Osteocyte (in vitro differentiated cells): ENCODE measurements around the gene CTDSP1. TPM values are rescaled to one million over a fixed set of nuclear protein-coding genes. Genes with fewer than 3 reads are reported as not detected.

Experiments used
- DNase-seq: peaks from one replicate; pipeline ENCODE4 v3.0.0; 2021; ENCODE audit warnings: mixed read lengths; ENCODE audit not compliant: unreplicated experiment; ENCODE audit errors: extremely low spot score
- H3K27ac Mint-ChIP-seq: one replicate; pipeline ENCODE4 v1.8.0; 2021; ENCODE audit warnings: mild to moderate bottlenecking, mixed read lengths; ENCODE audit not compliant: unreplicated experiment
- H3K27me3 Mint-ChIP-seq: one replicate; pipeline ENCODE4 v1.8.0; 2021; ENCODE audit warnings: mixed read lengths; ENCODE audit not compliant: unreplicated experiment
- H3K36me3 Mint-ChIP-seq: one replicate; pipeline ENCODE4 v1.8.0; 2021; ENCODE audit warnings: mixed read lengths; ENCODE audit not compliant: unreplicated experiment
- H3K4me1 Mint-ChIP-seq: one replicate; pipeline ENCODE4 v1.8.0; 2021; ENCODE audit warnings: mixed read lengths; ENCODE audit not compliant: unreplicated experiment
- H3K4me3 Mint-ChIP-seq: one replicate; pipeline ENCODE4 v1.8.0; 2021; ENCODE audit warnings: mild to moderate bottlenecking, moderate library complexity, mixed read lengths; ENCODE audit not compliant: unreplicated experiment
- H3K9me3 Mint-ChIP-seq: one replicate; pipeline ENCODE4 v1.8.0; 2021; ENCODE audit warnings: mixed read lengths; ENCODE audit not compliant: unreplicated experiment
- total RNA-seq: library from RNA; stranded (reverse); gene quantifications from 2 replicates; pipeline ENCODE4 v1.2.1, GENCODE V29; 2021
- TF ChIP-seq, protein P1 (sequence below): fragments of 200-600 bp; sonication (generic); IDR thresholded peaks from 2 replicates; pipeline ENCODE4 v1.5.0; 2021; ENCODE audit warnings: antibody characterized with exemption, mild to moderate bottlenecking, moderate library complexity

The CTDSP1 gene
- total RNA-seq, 1 donor from 2014 or later = 131 TPM

DNA sequence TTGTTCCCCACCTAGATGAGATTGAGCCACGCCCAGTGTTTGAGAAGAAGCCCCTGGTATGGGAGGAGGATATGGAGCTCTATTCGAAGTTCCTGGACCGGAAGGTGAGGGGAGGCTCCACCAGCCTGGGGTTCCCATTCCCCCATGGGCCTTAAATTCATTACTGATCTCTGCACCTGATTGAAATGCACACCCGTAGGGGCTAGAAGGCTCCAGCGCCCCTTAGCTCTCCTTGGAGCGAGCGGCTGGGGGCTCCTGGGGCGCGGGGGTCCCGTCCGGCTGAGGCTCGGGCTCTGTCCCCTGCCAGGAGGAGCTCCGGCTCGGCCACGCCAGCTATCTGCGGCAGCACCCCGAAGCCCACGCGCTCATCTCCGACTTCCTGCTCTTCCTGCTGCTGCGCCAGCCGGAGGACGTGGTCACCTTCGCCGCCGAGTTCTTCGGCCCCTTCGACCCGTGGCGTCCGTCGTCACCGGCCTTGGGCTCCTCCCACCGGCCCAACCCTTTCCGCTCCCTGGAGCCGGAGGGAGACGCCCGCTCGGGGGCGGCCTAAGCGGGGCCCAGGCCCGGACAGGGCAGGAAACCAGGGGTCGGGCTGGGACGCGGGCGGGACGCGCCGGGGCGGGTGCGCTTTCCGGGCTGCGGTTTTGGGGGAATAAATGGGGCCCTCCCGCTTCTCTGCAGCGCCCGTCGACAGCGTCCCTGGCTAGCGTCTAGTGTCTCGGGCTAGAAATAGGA is 32.1 kb upstream of the CTDSP1 start:
- Mint-ChIP-seq H3K9me3 (no peaks in the 10 kb centered on the region), H3K27ac (no peak overlapping the region), H3K4me1 (peaks cover 11% of the 10 kb centered on the region), H3K27me3 (no peaks in the 10 kb centered on the region), H3K4me3 (peak overlapping the region; percentile 65), H3K36me3 (no peaks in the 10 kb centered on the region)
- peak; percentile 87 for DNase-seq
- TF ChIP-seq, protein P1, sequence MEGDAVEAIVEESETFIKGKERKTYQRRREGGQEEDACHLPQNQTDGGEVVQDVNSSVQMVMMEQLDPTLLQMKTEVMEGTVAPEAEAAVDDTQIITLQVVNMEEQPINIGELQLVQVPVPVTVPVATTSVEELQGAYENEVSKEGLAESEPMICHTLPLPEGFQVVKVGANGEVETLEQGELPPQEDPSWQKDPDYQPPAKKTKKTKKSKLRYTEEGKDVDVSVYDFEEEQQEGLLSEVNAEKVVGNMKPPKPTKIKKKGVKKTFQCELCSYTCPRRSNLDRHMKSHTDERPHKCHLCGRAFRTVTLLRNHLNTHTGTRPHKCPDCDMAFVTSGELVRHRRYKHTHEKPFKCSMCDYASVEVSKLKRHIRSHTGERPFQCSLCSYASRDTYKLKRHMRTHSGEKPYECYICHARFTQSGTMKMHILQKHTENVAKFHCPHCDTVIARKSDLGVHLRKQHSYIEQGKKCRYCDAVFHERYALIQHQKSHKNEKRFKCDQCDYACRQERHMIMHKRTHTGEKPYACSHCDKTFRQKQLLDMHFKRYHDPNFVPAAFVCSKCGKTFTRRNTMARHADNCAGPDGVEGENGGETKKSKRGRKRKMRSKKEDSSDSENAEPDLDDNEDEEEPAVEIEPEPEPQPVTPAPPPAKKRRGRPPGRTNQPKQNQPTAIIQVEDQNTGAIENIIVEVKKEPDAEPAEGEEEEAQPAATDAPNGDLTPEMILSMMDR = no peak

DNA sequence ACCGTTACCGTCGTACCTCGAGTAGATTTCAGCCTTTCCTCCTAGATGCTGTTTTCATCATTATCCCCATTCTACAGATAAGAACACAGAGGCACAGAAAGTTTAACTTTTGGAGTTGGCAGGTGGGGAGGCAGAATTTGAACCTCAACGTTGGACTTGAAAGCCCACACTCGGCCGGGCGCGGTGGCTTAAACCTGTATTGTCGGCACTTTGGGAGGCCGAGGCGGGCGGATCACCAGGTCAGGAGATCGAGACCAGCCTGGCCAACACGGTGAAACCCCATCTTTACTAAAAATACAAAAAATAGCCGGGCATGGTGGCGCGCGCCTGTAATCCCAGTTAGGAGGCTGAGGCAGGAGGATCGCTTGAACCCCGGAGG is 31.5 kb upstream of the CTDSP1 start:
- TF ChIP-seq, protein P1 = no peak

DNA sequence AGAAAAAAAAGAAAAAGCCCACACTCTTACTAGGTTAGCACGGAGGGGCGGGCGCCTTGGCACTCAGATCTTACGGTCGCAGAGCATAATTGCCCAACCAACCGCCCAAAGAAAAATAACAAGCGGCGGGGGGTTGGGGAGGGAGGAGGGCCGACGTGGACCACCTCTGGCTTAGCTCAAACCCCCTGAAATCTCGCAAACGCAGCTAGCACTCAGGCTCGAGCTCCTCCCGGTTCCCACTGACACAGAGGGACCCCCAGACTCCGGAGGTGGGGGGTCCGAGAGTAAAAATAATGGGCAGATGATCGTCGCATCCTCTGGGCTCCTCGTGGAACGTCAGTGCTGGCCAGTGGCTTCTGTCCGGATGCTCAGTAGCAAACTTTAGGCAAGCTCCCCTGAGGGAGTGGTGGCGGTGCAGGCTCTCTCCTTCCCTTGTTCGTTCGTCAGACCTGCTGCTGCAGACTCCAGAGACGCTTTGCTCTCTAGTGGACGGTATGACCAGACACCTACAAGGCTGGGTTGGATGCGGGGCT is 31.0 kb upstream of the CTDSP1 start:
- no peak overlapping the region for H3K27ac Mint-ChIP-seq
- H3K4me3 Mint-ChIP-seq = peak overlapping the region; percentile 16
- H3K27me3 Mint-ChIP-seq = no peaks in the 10 kb centered on the region
- H3K36me3 Mint-ChIP-seq = no peaks in the 10 kb centered on the region
- TF ChIP-seq, protein P1 = no peak
- no peak for DNase-seq
- H3K9me3 Mint-ChIP-seq = no peaks in the 10 kb centered on the region
- peaks cover 11% of the 10 kb centered on the region for H3K4me1 Mint-ChIP-seq

More for the DNA sequence above, 31.5 kb upstream of the CTDSP1 start:
- Mint-ChIP-seq H3K36me3 (no peaks in the 10 kb centered on the region), H3K9me3 (no peaks in the 10 kb centered on the region), H3K4me3 (peak overlapping the region; percentile 65), H3K4me1 (peaks cover 11% of the 10 kb centered on the region), H3K27ac (no peak overlapping the region), H3K27me3 (no peaks in the 10 kb centered on the region)
- no peak for DNase-seq

DNA sequence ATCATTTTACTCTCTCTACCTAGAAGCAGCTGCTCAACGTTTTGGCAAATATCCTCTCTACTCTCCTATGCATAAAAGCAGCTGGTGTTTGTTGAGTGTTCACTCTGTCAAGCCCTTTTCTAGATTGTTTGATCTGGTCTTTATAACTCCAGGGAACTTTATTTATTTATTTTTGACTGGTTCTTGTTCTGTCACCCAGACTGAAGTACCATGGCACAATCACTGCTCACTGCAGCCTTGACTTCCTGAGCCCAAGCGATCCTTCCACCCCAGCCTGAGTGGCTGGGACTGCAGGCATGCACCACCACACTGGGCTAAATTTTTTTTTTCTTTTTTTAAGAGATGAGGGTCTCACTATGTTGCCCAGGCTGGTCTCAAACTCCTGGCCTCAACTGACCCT is 30.3 kb upstream of the CTDSP1 start:
- TF ChIP-seq, protein P1 = no peak
- Mint-ChIP-seq H3K4me3 (peak overlapping the region; percentile 44), H3K36me3 (no peaks in the 10 kb centered on the region), H3K27me3 (no peaks in the 10 kb centered on the region), H3K9me3 (no peaks in the 10 kb centered on the region), H3K27ac (no peak overlapping the region), H3K4me1 (peaks cover 5% of the 10 kb centered on the region)
- no peak for DNase-seq

DNA sequence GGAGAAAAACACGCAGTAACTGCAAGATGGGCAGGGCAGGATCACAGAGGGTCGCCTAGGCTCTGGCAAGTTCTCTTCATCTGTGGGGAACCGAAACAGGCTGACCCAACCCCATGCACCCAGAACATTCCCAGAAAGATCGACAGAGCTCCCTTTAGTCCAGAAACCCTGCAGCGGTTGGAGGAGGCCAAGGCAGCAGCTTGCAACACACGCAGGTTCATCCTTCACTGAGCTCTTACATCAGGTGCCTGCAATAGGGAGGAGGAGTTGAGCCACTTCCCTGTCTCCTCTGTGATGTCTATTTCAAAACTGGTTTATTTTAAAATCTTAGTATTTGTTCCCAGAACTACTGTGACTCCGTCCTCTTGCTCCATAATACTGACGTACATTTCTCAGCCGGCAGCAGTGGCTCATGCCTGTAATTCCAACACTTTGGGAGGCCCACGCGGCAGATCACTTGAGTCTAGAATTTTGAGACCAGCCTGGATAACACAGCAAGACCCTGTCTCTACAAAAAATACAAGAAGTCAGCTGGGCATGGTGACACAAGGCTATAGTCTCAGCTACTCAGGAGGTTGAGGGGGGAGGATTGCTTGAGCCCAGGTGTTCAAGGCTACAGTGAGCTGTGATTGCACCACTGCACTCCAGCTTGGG is 29.1 kb upstream of the CTDSP1 start:
- TF ChIP-seq, protein P1 = no peak
- H3K27me3 Mint-ChIP-seq = no peaks in the 10 kb centered on the region
- no peaks in the 10 kb centered on the region for H3K9me3 Mint-ChIP-seq
- H3K4me3 Mint-ChIP-seq = no peak overlapping the region
- no peak overlapping the region for H3K27ac Mint-ChIP-seq
- DNase-seq = no peak
- H3K4me1 Mint-ChIP-seq = peaks cover 5% of the 10 kb centered on the region
- no peaks in the 10 kb centered on the region for H3K36me3 Mint-ChIP-seq
